ENCODE measurements around the gene FZD1.

GRCh38 chr7:91276909-91277308, 12.7 kb downstream of the FZD1 start:
- no peak for TF ChIP-seq POLR2A (IDR thresholded peaks at IDR 0.05; ENCODE audit: low read depth, low read length)
- TF ChIP-seq POLR2AphosphoS5 (IDR thresholded peaks at IDR 0.05; ENCODE audit: low read depth, low read length) = no peak

All from GM12892 (cell line).